ENCODE data around the gene CD69. TPM values are rescaled to one million over a fixed set of nuclear protein-coding genes. Genes with fewer than 3 reads are reported as not detected.
A peak's percentile ranks its signal among the peaks of the same experiment; 100 is the strongest.

Gene CD69
- total RNA-seq, 1 donor from 2014 or later, result 11.4 TPM

GRCh38 chr12:9753498-9753897 lies 7.2 kb downstream of the CD69 start:
- intact Hi-C loops (cut with DNase I), result no loop called here
- peaks cover 8% of the 10 kb centered on the region for H3K36me3 ChIP-seq
- DNase-seq (no peak), ATAC-seq (no peak)
- no peak overlapping the region for H3K27ac ChIP-seq
- H3K4me1 ChIP-seq, result peaks cover 15% of the 10 kb centered on the region
- no peak for TF ChIP-seq CTCF (IDR thresholded peaks at IDR 0.05)
- no peaks in the 10 kb centered on the region for H3K27me3 ChIP-seq (ENCODE audit: low read depth)
- H3K4me3 ChIP-seq, result no peak overlapping the region
- H3K9me3 ChIP-seq, result no peaks in the 10 kb centered on the region

- Histone ChIP-seq H3K4me3 (no peak overlapping the region), H3K27me3 (ENCODE audit: low read depth) (no peaks in the 10 kb centered on the region), H3K4me1 (peaks cover 15% of the 10 kb centered on the region), H3K27ac (no peak overlapping the region), H3K9me3 (no peaks in the 10 kb centered on the region), H3K36me3 (peaks cover 8% of the 10 kb centered on the region)
- DNase-seq (no peak), ATAC-seq (no peak)
- intact Hi-C loops (cut with DNase I), result no loop called here
- no peak for TF ChIP-seq CTCF (IDR thresholded peaks at IDR 0.05)
Observed at GRCh38 chr12:9753073-9753472, 7.6 kb downstream of the CD69 start.

- Histone ChIP-seq H3K36me3 (peaks cover 8% of the 10 kb centered on the region), H3K4me3 (no peak overlapping the region), H3K9me3 (no peaks in the 10 kb centered on the region), H3K27ac (no peak overlapping the region), H3K4me1 (peaks cover 15% of the 10 kb centered on the region), H3K27me3 (ENCODE audit: low read depth) (no peaks in the 10 kb centered on the region)
- intact Hi-C loops (cut with DNase I), result no loop called here
- no peak for TF ChIP-seq CTCF (IDR thresholded peaks at IDR 0.05)
- no peak for ATAC-seq
- no peak for DNase-seq
Observed at GRCh38 chr12:9752145-9752933, 8.4 kb downstream of the CD69 start.

GRCh38 chr12:9751204-9752144 lies 9.2 kb downstream of the CD69 start:
- intact Hi-C loops (cut with DNase I), result no loop called here
- DNase-seq, result no peak
- no peak for TF ChIP-seq CTCF (IDR thresholded peaks at IDR 0.05)
- ATAC-seq, result peak; percentile 70 to 81
- H3K27ac ChIP-seq, result no peak overlapping the region
- peaks cover 15% of the 10 kb centered on the region for H3K4me1 ChIP-seq
- H3K36me3 ChIP-seq, result peaks cover 8% of the 10 kb centered on the region
- H3K27me3 ChIP-seq (ENCODE audit: low read depth), result no peaks in the 10 kb centered on the region
- no peaks in the 10 kb centered on the region for H3K9me3 ChIP-seq
- peak overlapping the region; percentile 15 for H3K4me3 ChIP-seq

- intact Hi-C loops (cut with DNase I), result no loop called here
- peak; percentile 50 for DNase-seq
Observed at GRCh38 chr12:9750276-9751203, 10.2 kb downstream of the CD69 start.

More at GRCh38 chr12:9750276-9751203, 10.2 kb downstream of the CD69 start:
- Histone ChIP-seq H3K4me3 (peak overlapping the region; percentile 15), H3K4me1 (peaks cover 15% of the 10 kb centered on the region), H3K9me3 (no peaks in the 10 kb centered on the region), H3K27ac (no peak overlapping the region), H3K36me3 (peaks cover 8% of the 10 kb centered on the region), H3K27me3 (ENCODE audit: low read depth) (no peaks in the 10 kb centered on the region)
- peak; percentile 92 to 94 for ATAC-seq
- peak; percentile 88 for TF ChIP-seq CTCF (IDR thresholded peaks at IDR 0.05)

Measured in lower lobe of right lung (tissue), 2 donors.